Measurements from ENCODE around the gene PROM1.

DNA sequence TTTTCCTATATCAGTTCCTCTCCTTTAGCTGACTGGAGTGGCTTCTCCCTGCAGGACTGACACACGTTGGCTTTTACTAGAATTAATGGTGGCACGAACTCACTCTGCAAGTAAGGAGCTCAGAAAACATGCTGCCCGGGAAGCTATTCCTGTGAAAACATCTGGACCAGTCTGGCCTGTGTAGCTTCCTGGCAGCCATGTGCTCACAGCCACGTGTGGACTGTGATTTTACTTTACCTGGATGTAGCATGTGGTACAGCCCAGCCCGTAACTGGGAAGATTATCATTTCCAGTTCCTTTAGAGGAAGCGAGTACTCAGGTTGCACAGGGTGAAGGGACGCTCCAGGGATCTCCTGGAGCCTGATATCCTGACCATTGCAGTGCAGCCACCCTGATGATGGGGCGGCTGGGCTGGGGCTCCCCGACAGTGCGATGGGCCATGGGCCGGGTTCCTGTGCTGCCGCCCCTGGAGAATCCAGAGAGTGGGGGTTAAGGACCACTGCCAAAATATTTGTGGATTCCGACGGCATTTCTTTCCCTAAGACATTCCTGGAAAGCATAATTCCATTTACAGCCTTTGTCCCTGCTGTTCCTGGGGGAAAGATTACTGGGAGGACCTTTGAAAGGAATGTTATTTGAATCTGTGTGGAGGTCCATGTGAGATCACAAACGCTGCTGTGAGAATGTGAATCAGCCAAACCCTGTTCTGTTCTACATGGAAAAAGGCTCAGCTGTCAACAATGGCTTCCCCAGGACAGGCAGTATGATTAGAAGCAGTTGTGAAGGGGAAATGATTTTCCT lies 35.0 kb downstream of the PROM1 start:
- TF ChIP-seq, protein P1, sequence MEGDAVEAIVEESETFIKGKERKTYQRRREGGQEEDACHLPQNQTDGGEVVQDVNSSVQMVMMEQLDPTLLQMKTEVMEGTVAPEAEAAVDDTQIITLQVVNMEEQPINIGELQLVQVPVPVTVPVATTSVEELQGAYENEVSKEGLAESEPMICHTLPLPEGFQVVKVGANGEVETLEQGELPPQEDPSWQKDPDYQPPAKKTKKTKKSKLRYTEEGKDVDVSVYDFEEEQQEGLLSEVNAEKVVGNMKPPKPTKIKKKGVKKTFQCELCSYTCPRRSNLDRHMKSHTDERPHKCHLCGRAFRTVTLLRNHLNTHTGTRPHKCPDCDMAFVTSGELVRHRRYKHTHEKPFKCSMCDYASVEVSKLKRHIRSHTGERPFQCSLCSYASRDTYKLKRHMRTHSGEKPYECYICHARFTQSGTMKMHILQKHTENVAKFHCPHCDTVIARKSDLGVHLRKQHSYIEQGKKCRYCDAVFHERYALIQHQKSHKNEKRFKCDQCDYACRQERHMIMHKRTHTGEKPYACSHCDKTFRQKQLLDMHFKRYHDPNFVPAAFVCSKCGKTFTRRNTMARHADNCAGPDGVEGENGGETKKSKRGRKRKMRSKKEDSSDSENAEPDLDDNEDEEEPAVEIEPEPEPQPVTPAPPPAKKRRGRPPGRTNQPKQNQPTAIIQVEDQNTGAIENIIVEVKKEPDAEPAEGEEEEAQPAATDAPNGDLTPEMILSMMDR (IDR thresholded peaks at IDR 0.05; ENCODE audit: low read length) = no peak
- no peak for TF ChIP-seq EZH2 (IDR thresholded peaks at IDR 0.05; ENCODE audit: borderline replicate concordance, low read length)

Measured in OCI-LY1 (cell line).